Measurements from ENCODE around the gene CDH8.
"Not testable (repeated sequence)": the region's sequence is repeated elsewhere in the genome, so short reads cannot be mapped to it uniquely, and the experiment has no call there.

CDH8 gene

GRCh38 chr16:61946019-61946418 lies 90.2 kb downstream of the CDH8 start:
- in situ Hi-C loops (cut with MboI; ENCODE audit: low pct_unique_long_range_greater_than_20kb, low sequenced_read_pairs) = no loop called here

DNA sequence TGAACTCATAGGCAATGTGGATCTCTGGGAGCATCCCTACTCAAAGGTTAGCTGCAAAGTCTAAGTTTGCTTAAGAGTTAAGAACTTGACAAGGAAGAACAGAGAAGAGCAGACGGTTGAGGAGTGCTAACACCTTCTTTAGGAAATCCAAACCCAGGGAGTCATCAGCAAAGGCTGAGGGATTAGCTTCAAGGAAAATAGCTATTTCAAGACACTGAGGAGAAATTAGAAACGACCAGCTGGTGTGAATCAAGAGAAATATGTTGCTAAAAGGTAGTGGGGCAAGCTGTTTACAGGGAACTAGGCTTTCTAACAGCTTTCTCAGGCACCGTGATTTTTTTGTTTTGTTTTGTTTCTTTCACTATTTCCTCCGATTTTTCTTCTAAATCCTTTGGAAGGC lies 90.7 kb downstream of the CDH8 start:
- DNase-seq = no peak
- in situ Hi-C loops (cut with MboI; ENCODE audit: low pct_unique_long_range_greater_than_20kb, low sequenced_read_pairs) = no loop called here

More at GRCh38 chr16:61946019-61946418, 90.2 kb downstream of the CDH8 start:
- no peak for DNase-seq

DNA sequence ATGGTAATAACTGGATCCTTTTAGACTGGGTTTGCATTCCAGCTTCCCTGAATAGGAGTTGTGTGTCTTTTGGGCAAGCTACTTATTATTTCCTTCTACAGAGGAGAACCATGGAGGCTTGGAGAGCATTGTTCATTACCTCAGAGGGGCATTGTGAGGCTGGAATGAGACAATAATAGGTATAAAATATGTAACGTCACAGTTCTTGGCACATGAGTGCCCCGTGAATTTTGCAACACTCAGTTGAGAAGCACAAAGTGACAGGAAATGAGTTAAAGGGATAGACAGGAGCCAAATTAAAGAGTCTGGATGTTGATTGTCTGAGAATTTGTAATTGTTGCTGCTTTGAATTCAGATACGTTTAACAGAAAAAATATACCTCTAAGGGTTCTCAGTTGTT lies 92.2 kb downstream of the CDH8 start:
- no peak for DNase-seq
- in situ Hi-C loops (cut with MboI; ENCODE audit: low pct_unique_long_range_greater_than_20kb, low sequenced_read_pairs) = no loop called here

- in situ Hi-C loops (cut with MboI; ENCODE audit: low pct_unique_long_range_greater_than_20kb, low sequenced_read_pairs) = no loop called here
- DNase-seq = no peak
Measured at GRCh38 chr16:61940611-61941010, 95.6 kb downstream of the CDH8 start.

GRCh38 chr16:61937646-61938045 lies 98.6 kb downstream of the CDH8 start:
- in situ Hi-C loops (cut with MboI; ENCODE audit: low pct_unique_long_range_greater_than_20kb, low sequenced_read_pairs) = no loop called here

DNA sequence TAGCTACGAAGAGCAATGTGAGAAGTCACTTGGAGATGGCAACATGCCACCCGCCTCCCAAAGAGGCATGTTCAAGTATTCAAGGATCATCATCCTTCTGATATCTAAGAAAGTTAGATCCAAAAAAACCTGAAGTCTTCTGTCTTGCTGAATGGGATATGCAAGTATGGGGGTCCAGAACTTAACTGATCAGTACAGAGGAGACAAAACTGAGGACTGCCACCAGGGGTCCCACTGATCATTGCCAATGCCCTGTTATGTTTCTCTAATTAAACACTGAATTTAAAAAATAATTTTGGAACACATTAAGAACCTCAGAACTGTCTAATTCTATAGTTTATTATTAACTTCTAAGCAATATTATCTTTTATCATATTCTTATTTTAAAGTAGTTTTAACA lies 99.7 kb downstream of the CDH8 start:
- in situ Hi-C loops (cut with MboI; ENCODE audit: low pct_unique_long_range_greater_than_20kb, low sequenced_read_pairs) = no loop called here
- DNase-seq = no peak

More at GRCh38 chr16:61937646-61938045, 98.6 kb downstream of the CDH8 start:
- no peak for DNase-seq

DNA sequence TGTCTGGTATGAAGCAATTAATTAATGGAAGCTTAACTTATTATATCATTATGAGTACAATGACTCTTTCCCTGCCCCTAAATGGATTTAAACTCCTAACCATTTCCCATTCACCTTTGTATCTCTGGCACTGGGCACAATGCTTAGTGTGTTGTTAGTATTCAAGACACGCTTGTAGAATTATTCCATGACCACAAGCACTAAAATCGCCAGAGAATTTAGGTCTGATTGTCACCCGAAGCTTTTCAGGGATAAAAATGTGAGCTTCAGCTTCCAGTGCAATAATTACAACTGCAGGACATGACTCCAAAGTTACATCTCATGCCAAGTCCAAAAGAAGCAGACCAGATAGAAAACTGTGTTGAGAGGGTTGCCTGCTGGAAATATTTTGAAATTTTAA lies 101.6 kb downstream of the CDH8 start:
- in situ Hi-C loops (cut with MboI; ENCODE audit: low pct_unique_long_range_greater_than_20kb, low sequenced_read_pairs) = no loop called here
- no peak for DNase-seq

GRCh38 chr16:61929776-61930175 lies 106.5 kb downstream of the CDH8 start:
- in situ Hi-C loops (cut with MboI; ENCODE audit: low pct_unique_long_range_greater_than_20kb, low sequenced_read_pairs) = no loop called here
- DNase-seq = no peak

GRCh38 chr16:61926766-61927165 lies 109.5 kb downstream of the CDH8 start:
- DNase-seq = no peak
- in situ Hi-C loops (cut with MboI; ENCODE audit: low pct_unique_long_range_greater_than_20kb, low sequenced_read_pairs) = no loop called here

DNA sequence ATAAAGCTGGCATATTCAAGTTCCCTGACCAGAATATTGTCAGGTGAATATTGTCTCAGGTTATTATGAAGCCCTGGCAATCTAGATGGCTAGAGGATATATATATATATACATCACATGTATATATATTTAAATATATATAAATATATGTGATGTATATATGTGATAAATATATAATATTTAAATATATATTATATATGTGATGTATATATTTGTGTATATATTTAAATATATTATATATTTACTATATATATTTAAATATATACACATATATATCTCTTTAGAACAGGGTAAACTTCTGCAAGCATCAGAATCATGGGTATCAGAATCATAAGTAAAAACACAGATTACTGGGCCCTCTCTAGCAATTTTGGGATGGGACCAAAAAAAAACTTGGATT lies 112.6 kb downstream of the CDH8 start:
- in situ Hi-C loops (cut with MboI; ENCODE audit: low pct_unique_long_range_greater_than_20kb, low sequenced_read_pairs) = no loop called here
- DNase-seq = no peak

DNA sequence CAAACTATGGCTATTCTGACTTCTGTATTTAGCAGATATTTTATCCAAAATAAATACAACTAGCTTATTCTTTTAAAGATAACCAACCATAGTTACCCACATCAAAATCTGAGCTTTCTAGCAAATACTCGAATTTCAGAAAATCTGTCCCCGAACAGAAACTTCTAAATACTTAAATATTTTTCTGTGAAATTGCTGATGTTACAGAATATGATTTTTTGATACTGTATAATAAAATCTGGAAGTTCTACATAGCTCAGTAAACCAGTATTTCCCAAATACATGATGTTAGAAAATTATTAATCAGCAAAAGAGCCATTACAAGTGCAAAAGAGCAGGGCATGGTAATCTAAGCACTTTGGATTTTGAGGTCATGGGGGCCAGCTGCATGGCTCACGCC lies 114.9 kb downstream of the CDH8 start:
- DNase-seq = no peak
- in situ Hi-C loops (cut with MboI; ENCODE audit: low pct_unique_long_range_greater_than_20kb, low sequenced_read_pairs) = no loop called here

- DNase-seq; in situ Hi-C loops (cut with MboI; ENCODE audit: low pct_unique_long_range_greater_than_20kb, low sequenced_read_pairs): not testable (repeated sequence)
Measured at GRCh38 chr16:61917865-61918826, 118.1 kb downstream of the CDH8 start.

GRCh38 chr16:61915569-61915968 lies 120.7 kb downstream of the CDH8 start:
- in situ Hi-C loops (cut with MboI; ENCODE audit: low pct_unique_long_range_greater_than_20kb, low sequenced_read_pairs) = no loop called here
- no peak for DNase-seq

DNA sequence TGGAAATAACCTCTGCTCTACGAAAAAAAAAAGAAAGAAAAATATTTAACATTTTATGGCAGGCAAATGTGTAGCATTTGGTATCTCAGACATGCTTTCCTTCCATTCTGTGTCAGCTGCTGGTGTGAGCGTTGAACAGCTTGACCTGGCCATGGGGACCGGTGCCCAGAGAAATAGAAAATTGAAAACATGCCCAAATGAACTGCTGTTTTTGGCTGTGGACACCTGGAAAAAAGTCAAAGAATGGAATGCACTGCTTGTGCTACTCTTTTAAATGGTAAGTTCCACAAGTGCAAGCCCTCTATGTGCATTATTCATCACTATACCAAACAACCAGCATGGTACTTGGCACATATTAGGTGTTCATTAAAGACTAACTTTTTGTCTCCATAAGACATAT lies 127.2 kb downstream of the CDH8 start:
- in situ Hi-C loops (cut with MboI; ENCODE audit: low pct_unique_long_range_greater_than_20kb, low sequenced_read_pairs) = no loop called here
- DNase-seq = no peak

DNA sequence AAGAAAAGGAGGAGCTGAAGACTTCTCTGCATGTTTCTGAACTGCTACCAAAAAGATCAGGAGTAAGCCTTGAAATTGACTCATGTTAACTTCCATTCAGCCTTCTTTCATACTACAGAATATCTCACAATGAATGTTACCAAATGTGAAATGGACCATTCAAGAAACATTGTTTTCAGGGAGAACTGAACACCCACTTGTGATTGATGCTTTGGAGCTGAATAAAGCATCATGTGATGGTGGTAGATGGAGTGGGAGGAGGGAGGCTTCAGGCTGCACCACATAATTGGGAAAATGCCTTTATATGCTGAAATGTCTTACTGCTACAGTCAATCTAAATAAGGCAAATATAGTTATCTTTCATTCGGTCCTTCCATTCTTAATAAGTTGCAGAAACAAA lies 127.8 kb downstream of the CDH8 start:
- in situ Hi-C loops (cut with MboI; ENCODE audit: low pct_unique_long_range_greater_than_20kb, low sequenced_read_pairs) = no loop called here
- no peak for DNase-seq

DNA sequence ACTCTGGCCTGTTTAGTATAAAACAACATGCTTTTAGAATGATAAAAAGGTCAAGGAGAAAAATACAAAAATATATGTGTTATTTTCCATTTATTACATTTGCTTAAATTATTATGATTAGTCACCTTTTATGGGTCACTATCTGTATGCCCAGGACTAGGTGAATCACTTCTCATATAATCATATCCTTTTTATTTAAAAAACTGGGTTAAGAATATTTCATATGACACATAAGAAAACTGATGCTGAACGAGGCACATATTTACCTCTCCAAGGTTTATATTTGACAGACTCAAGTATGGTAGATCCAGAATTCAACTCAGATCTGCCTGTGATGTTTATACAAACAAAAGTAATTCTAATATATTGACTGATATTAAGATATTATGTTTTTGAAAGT lies 134.5 kb downstream of the CDH8 start:
- DNase-seq = no peak
- in situ Hi-C loops (cut with MboI; ENCODE audit: low pct_unique_long_range_greater_than_20kb, low sequenced_read_pairs) = no loop called here

DNA sequence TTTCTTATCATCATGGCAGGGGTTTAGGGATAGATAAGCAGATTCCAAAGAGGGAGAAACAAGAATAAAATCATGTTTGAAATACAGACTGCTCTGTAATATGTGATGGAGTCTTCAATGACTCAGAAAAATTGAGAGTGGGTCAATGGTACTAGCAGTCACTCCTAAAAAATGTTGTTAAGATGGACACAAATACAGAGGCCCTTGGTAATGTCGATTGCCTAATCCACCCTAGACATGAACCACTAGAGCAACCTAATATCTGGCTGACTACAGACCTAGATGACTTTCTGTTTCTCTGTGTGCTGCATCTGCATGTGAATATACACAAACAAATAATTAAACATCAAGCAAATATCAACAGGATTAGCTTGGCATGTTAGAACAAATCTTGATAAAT lies 135.8 kb downstream of the CDH8 start:
- DNase-seq = no peak
- in situ Hi-C loops (cut with MboI; ENCODE audit: low pct_unique_long_range_greater_than_20kb, low sequenced_read_pairs) = no loop called here

DNA sequence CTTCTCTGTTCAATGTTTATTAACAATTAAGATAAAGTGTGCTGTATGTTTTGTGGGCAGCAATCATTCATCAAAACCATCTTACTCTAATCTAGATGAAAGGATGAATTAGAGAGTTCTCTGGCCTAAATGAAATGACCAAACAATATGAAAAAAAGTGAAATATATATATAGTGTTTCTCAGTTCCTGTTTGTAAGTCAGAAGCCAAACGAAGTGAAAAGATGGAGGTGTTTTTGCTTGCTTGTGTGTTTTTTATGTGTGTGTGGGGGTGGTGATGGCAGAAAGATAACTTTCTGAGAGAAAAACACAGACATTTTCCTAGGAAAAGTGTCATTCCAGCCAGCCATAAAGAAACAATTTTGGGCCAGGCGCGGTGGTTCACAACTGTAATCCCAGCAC lies 138.6 kb downstream of the CDH8 start:
- in situ Hi-C loops (cut with MboI; ENCODE audit: low pct_unique_long_range_greater_than_20kb, low sequenced_read_pairs) = no loop called here
- no peak for DNase-seq

- no peak for DNase-seq
- in situ Hi-C loops (cut with MboI; ENCODE audit: low pct_unique_long_range_greater_than_20kb, low sequenced_read_pairs) = no loop called here
Measured at GRCh38 chr16:61892531-61892930, 143.7 kb downstream of the CDH8 start.

GRCh38 chr16:61891460-61891859 lies 144.8 kb downstream of the CDH8 start:
- in situ Hi-C loops (cut with MboI; ENCODE audit: low pct_unique_long_range_greater_than_20kb, low sequenced_read_pairs) = no loop called here
- DNase-seq = no peak

DNA sequence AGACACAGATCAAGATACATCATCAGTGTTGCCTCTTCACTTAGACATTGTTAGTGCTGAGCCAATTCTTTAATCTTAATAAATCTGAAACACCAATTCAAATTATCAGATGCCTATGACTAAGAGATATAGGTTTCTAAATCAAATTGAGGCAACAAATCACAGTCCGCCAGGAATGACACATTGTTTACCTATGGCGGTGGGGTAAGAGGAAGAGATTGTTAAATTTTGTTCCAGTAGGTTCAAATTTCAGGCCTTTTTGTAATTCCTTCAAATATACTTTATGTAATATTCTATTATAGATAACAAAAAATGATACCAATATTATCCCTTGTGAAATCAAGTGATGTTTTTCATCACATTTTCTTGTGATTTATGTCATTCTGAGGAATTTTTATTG lies 145.9 kb downstream of the CDH8 start:
- in situ Hi-C loops (cut with MboI; ENCODE audit: low pct_unique_long_range_greater_than_20kb, low sequenced_read_pairs) = no loop called here
- no peak for DNase-seq
